Sigmoid colon (tissue), 7 donors: Measurements from ENCODE around the gene KIAA0040. TPM values are rescaled to one million over a fixed set of nuclear protein-coding genes. Genes with fewer than 3 reads are reported as not detected.

Source experiments
- DNase-seq: peaks from one replicate; pipeline ENCODE4 v3.0.0-alpha.2; 2019
- H3K27ac ChIP-seq, 4 donors: fragments of 200-600 bp; sonication (generic); one replicate each; pipeline ENCODE4 v1.5.1; 2016 to 2019; ENCODE audit warnings: mild to moderate bottlenecking in 1 of 4
- H3K27me3 ChIP-seq, 3 donors: fragments of 200-600 bp; sonication (generic); one replicate each; pipeline ENCODE4 v1.5.1; 2019; ENCODE audit warnings: mild to moderate bottlenecking in 1 of 3
- H3K36me3 ChIP-seq, 4 donors: fragments of 200-600 bp; sonication (generic); one replicate each; pipeline ENCODE4 v1.5.1; 2016 to 2019
- H3K4me1 ChIP-seq, 4 donors: fragments of 200-600 bp; sonication (generic); one replicate each; pipeline ENCODE4 v1.5.1; 2017 to 2019
- H3K4me3 ChIP-seq, 4 donors: fragments of 200-600 bp; sonication (generic); one replicate each; pipeline ENCODE4 v1.5.1; 2017 to 2019; ENCODE audit warnings: mild to moderate bottlenecking in 2 of 4, moderate library complexity in 1 of 4
- H3K9me3 ChIP-seq, 4 donors: fragments of 200-600 bp in 3 of 4; sonication (generic) in 3 of 4; one replicate each; pipeline versions ENCODE4 v1.5.1 to v1.6.1; 2013 to 2019
- CTCF ChIP-seq, 4 experiments: fragments of 450-650 bp in 3 of 4; fragments of 200-600 bp in 1 of 4; IDR thresholded peaks; one replicate each; pipeline ENCODE4 v1.5.1; 2016 to 2019; ENCODE audit warnings: antibody characterized with exemption in 4 of 4, mild to moderate bottlenecking in 3 of 4, moderate library complexity in 2 of 4
- EP300 ChIP-seq, 4 donors: sonication (generic); formaldehyde crosslinking; IDR thresholded peaks; one replicate each; pipeline ENCODE4 v1.6.1; 2017; ENCODE audit warnings: antibody characterized with exemption in 4 of 4
- POLR2A ChIP-seq, 2 donors: fragments of 450-650 bp; IDR thresholded peaks; one replicate each; pipeline ENCODE4 v1.6.1; 2016; ENCODE audit warnings: antibody characterized with exemption in 2 of 2, mild to moderate bottlenecking in 2 of 2, moderate library complexity in 2 of 2
- POLR2AphosphoS5 ChIP-seq, 4 donors: sonication (generic); formaldehyde crosslinking; IDR thresholded peaks; one replicate each; pipeline ENCODE4 v1.6.1; 2017; ENCODE audit warnings: antibody characterized with exemption in 4 of 4
- WGBS, 2 donors: extraction: QIAGEN DNeasy Blood & Tissue Kit; methylation state at CpG; one replicate each; pipeline ENCODE4 v1.1.7; 2013; 5-methylcytosine and 5-hydroxymethylcytosine counted together
- intact Hi-C: fragments of 100-400 bp; cut with DNase I; formaldehyde crosslinking; loops from one replicate; pipeline ENCODE4 v1.15.1; 2023
- polyA plus RNA-seq, 3 donors: library from polyadenylated mRNA; stranded (reverse); fragments of 200-250 nt; gene quantifications; one replicate each; pipeline ENCODE4 v1.2.3, GENCODE V29; 2013
- total RNA-seq, 4 donors: library from RNA; depleted of rRNA; stranded (reverse); fragments of >200 nt; gene quantifications; one replicate each; pipeline ENCODE4 v1.1.0, GENCODE V29; 2016
- donor health status: healthy with polysubstance abuse.
- donor health status: Bipolar disorder and iron deficiency.
- donor health status: healthy.

KIAA0040 gene
- total and polyA plus RNA-seq, 7 donors, result 6.6 to 28.2 (median 18.8) TPM

- Histone ChIP-seq H3K4me3 (no peak overlapping the region), H3K27ac (no peak overlapping the region), H3K9me3 (no peaks in the 10 kb centered on the region), H3K36me3 (no peaks in the 10 kb centered on the region), H3K27me3 (no peaks in the 10 kb centered on the region), H3K4me1 (peaks cover 0 to 5% (median 0%) of the 10 kb centered on the region in 4 donors)
- no peak for DNase-seq
- intact Hi-C loops, result no loop called here
- 67 to 68% methylated on average over 5 of the region's 5 CpGs for WGBS, 2 donors
- TF ChIP-seq POLR2A (IDR thresholded peaks at IDR 0.05) (no peak), POLR2AphosphoS5 (IDR thresholded peaks at IDR 0.05) (no peak), CTCF (IDR thresholded peaks at IDR 0.05) (no peak), EP300 (IDR thresholded peaks at IDR 0.05) (no peak)
Measured at GRCh38 chr1:175155936-175156335, 36.6 kb downstream of the KIAA0040 start.

DNA sequence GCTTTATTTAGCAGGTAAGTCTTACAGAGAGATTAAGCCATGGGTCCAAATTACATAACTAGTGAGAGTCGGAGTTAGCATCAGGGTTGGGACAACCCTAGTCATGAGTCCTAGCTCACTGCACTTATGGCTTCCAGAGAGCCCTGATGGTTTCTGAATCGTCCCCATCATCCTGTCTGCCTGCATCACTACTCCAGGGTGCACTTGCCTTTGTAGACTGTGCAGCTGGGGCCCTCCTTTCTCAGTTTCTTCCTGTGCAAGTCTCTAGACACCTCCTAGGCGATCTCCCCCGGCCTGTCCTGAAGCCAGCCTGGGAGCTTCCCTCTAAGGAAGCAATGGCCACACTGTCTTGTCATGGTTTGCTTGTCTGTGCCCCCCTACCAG is 37.1 kb downstream of the KIAA0040 start:
- Histone ChIP-seq H3K9me3 (no peaks in the 10 kb centered on the region), H3K27me3 (no peaks in the 10 kb centered on the region), H3K27ac (no peak overlapping the region), H3K4me1 (peaks cover 0 to 9% (median 4%) of the 10 kb centered on the region in 4 donors), H3K4me3 (no peak overlapping the region), H3K36me3 (no peaks in the 10 kb centered on the region)
- no peak for DNase-seq
- intact Hi-C loops, result no loop called here
- no peak for TF ChIP-seq POLR2A (IDR thresholded peaks at IDR 0.05)
- no peak for TF ChIP-seq EP300 (IDR thresholded peaks at IDR 0.05)
- 79 to 85% methylated on average over 4 of the region's 4 CpGs for WGBS, 2 donors

- Histone ChIP-seq H3K4me1 (peaks cover 0 to 14% (median 10%) of the 10 kb centered on the region in 4 donors), H3K27me3 (no peaks in the 10 kb centered on the region), H3K4me3 (no peak overlapping the region), H3K9me3 (no peaks in the 10 kb centered on the region), H3K36me3 (no peaks in the 10 kb centered on the region), H3K27ac (no peak overlapping the region)
- 17 to 26% methylated on average over 11 of the region's 11 CpGs for WGBS, 2 donors
- TF ChIP-seq POLR2A (IDR thresholded peaks at IDR 0.05) (no peak), POLR2AphosphoS5 (IDR thresholded peaks at IDR 0.05) (no peak), CTCF (IDR thresholded peaks at IDR 0.05) (peak; percentile 44 to 92 (median 74)), EP300 (IDR thresholded peaks at IDR 0.05) (no peak)
- intact Hi-C loops, result no loop called here
- DNase-seq, result peak; percentile 85
Measured at GRCh38 chr1:175154629-175155472, 37.7 kb downstream of the KIAA0040 start.

GRCh38 chr1:175152006-175152652 is 40.4 kb downstream of the KIAA0040 start:
- no peaks in the 10 kb centered on the region for H3K36me3 ChIP-seq
- intact Hi-C loops, result loop anchor here (1.0 kb wide), 1 partner anchor 167 kb away; no protein-coding TSS in a partner anchor
- TF ChIP-seq POLR2A (IDR thresholded peaks at IDR 0.05) (no peak), CTCF (IDR thresholded peaks at IDR 0.05) (peak; percentile 15 to 84 (median 67))
- no peaks in the 10 kb centered on the region for H3K9me3 ChIP-seq
- no peak overlapping the region for H3K4me3 ChIP-seq
- peak; percentile 77 for DNase-seq
- no peak overlapping the region for H3K27ac ChIP-seq
- 4 to 6% methylated on average over 15 of the region's 15 CpGs for WGBS, 2 donors
- no peaks in the 10 kb centered on the region for H3K27me3 ChIP-seq
- peaks cover 0 to 14% (median 10%) of the 10 kb centered on the region in 4 donors for H3K4me1 ChIP-seq

DNA sequence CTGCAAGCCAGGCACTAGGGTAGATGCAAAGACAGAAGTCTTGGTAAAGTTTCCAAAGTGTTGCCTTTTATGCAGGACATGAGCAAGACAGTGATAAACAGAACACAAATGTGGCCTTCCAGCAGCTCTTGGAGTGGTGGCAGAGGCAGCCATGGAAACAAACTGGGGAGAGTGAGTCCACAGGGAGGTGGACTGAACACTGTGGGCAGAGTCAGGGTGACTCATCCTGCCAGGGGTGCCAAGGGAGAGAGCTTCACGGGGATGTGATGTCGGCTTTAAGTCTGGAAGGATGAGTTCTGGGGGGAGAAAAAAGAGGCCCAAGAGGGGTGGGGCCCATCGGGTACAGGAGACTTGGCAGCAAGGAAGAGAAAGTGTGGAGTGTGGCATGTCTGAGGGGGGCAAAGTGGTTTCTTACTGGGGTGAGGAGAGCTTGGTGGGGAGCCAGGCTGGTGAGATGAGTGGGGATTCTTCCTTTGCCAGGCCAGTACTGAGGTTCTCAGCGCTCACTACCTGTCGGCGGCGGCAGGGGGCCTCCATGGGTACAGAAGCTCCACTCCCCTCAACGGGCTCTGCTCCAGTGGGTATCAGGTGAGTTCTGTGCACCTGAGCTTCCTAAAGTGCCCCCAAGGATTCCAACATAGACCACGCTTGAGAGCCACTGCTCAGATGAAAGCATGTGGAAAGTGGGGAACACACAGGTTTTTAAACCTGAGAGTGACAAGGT is 41.8 kb downstream of the KIAA0040 start:
- no peak for DNase-seq
- Histone ChIP-seq H3K27me3 (no peaks in the 10 kb centered on the region), H3K36me3 (no peaks in the 10 kb centered on the region), H3K27ac (peak overlapping the region; percentile 7 to 66 (median 52)), H3K4me3 (no peak overlapping the region), H3K9me3 (no peaks in the 10 kb centered on the region), H3K4me1 (peaks cover 0 to 17% (median 12%) of the 10 kb centered on the region in 4 donors)
- TF ChIP-seq POLR2A (IDR thresholded peaks at IDR 0.05), result no peak
- no peak for TF ChIP-seq POLR2AphosphoS5 (IDR thresholded peaks at IDR 0.05)
- TF ChIP-seq CTCF (IDR thresholded peaks at IDR 0.05), result no peak
- no peak for TF ChIP-seq EP300 (IDR thresholded peaks at IDR 0.05)
- intact Hi-C loops, result loop anchor here (2.0 kb wide), 1 partner anchor 120 kb away; no protein-coding TSS in a partner anchor
- 71 to 79% methylated on average over 9 of the region's 9 CpGs for WGBS, 2 donors
